Stimulated activated CD8-positive, alpha-beta memory T cell treated with anti-CD3 and anti-CD28 coated beads, Interleukin-7, amount 100 ng/mL, for 48 hours (primary cell): ENCODE results near the gene GARS1.
"Not testable (repeated sequence)": the region's sequence is repeated elsewhere in the genome, so short reads cannot be mapped to it uniquely, and the experiment has no call there.

Experiments
- DNase-seq, 2 donors: peaks; one replicate each; pipeline ENCODE4 v3.0.0-alpha.2; 2020; ENCODE audit warnings: low read depth in 1 of 2; ENCODE audit errors: extremely low read depth in 1 of 2

Gene GARS1

GRCh38 chr7:30572212-30572841 is 22.4 kb upstream of the GARS1 start:
- no peak for DNase-seq

- DNase-seq: no peak
Measured at GRCh38 chr7:30575910-30576309, 18.8 kb upstream of the GARS1 start.

GRCh38 chr7:30583181-30583580 is 11.5 kb upstream of the GARS1 start:
- no peak for DNase-seq

- no peak for DNase-seq
Measured at GRCh38 chr7:30584415-30584814, 10.3 kb upstream of the GARS1 start.

GRCh38 chr7:30584965-30585364 is 9.7 kb upstream of the GARS1 start:
- no peak for DNase-seq

- DNase-seq: no peak
Measured at GRCh38 chr7:30585675-30586074, 9.0 kb upstream of the GARS1 start.

- DNase-seq: not testable (repeated sequence)
Measured at GRCh38 chr7:30587547-30587946, 7.1 kb upstream of the GARS1 start.

- no peak for DNase-seq
Measured at GRCh38 chr7:30589111-30589510, 5.6 kb upstream of the GARS1 start.

GRCh38 chr7:30594048-30594539 is 584 bp upstream of the GARS1 start:
- DNase-seq: peak; percentile 16 to 20

- no peak for DNase-seq
Measured at GRCh38 chr7:30595436-30596013, 847 bp downstream of the GARS1 start.

GRCh38 chr7:30596014-30596641 is 1.4 kb downstream of the GARS1 start:
- DNase-seq: no peak

- no peak for DNase-seq
Measured at GRCh38 chr7:30596721-30597120, 2.0 kb downstream of the GARS1 start.

GRCh38 chr7:30598121-30598876 is 3.6 kb downstream of the GARS1 start:
- no peak for DNase-seq

- DNase-seq: no peak
Measured at GRCh38 chr7:30604901-30605300, 10.2 kb downstream of the GARS1 start.

- no peak for DNase-seq
Measured at GRCh38 chr7:30605832-30606231, 11.2 kb downstream of the GARS1 start.

- DNase-seq: peak in 1 of 2 donors; percentile 52
Measured at GRCh38 chr7:30612658-30613265, 18.1 kb downstream of the GARS1 start.

- no peak for DNase-seq
Measured at GRCh38 chr7:30613366-30614325, 19.0 kb downstream of the GARS1 start.

GRCh38 chr7:30616318-30616717 is 21.6 kb downstream of the GARS1 start:
- DNase-seq: no peak

GRCh38 chr7:30617359-30617758 is 22.7 kb downstream of the GARS1 start:
- DNase-seq: no peak

GRCh38 chr7:30618080-30618676 is 23.5 kb downstream of the GARS1 start:
- DNase-seq: no peak
